Keratinocyte (primary cell): ENCODE results near the gene ACBD5. TPM values are rescaled to one million over a fixed set of nuclear protein-coding genes. Genes with fewer than 3 reads are reported as not detected.

Experiments
- DNase-seq: peaks from one replicate; pipeline ENCODE4 v3.0.0-alpha.2; 2011; ENCODE audit warnings: low read depth, missing footprints, low spot score
- FAIRE-seq: peaks from 2 replicates; lab custom pipeline; 2011; peaks lifted over from hg19 to GRCh38; lab: Jason Lieb, UNC
- H2AFZ ChIP-seq: 2 replicates; pipeline ENCODE4 v1.6.0; 2012; ENCODE audit warnings: low read length, control low read depth, inconsistent platforms; ENCODE audit not compliant: control insufficient read depth
- H3K27ac ChIP-seq: 2 replicates; pipeline ENCODE4 v1.5.1; 2011; ENCODE audit warnings: low read length; ENCODE audit not compliant: control insufficient read depth, insufficient read depth
- H3K27me3 ChIP-seq: 3 replicates; pipeline ENCODE4 v1.6.0; 2011; ENCODE audit warnings: low read length; ENCODE audit not compliant: control insufficient read depth, insufficient read depth; ENCODE audit errors: extremely low read depth
- H3K36me3 ChIP-seq, 2 experiments: 2 replicates in 1 of 2; 3 replicates in 1 of 2; pipeline ENCODE4 v1.5.1; 2011; ENCODE audit warnings: low read length in 2 of 2, mild to moderate bottlenecking in 1 of 2; ENCODE audit not compliant: control insufficient read depth in 2 of 2, insufficient read depth in 2 of 2; ENCODE audit errors: extremely low read depth in 1 of 2
- H3K4me1 ChIP-seq: 3 replicates; pipeline ENCODE4 v1.5.1; 2011; ENCODE audit warnings: low read length; ENCODE audit not compliant: control insufficient read depth, insufficient read depth; ENCODE audit errors: extremely low read depth
- H3K4me2 ChIP-seq: 3 replicates; pipeline ENCODE4 v1.6.0; 2011; ENCODE audit warnings: low read depth, low read length; ENCODE audit not compliant: control insufficient read depth, insufficient read depth; ENCODE audit errors: extremely low read depth
- H3K4me3 ChIP-seq, 3 experiments: fragments of 200-600 bp in 1 of 3; sonication (generic) in 1 of 3; 2 replicates in 2 of 3; 3 replicates in 1 of 3; pipeline ENCODE4 v1.5.1; 2011 to 2016; ENCODE audit warnings: low read length in 3 of 3, mild to moderate bottlenecking in 3 of 3, control low read depth in 2 of 3, inconsistent platforms in 1 of 3, low read depth in 1 of 3, mixed read lengths in 1 of 3, mixed run types in 1 of 3, moderate library complexity in 1 of 3; ENCODE audit not compliant: control insufficient read depth in 2 of 3, insufficient read depth in 2 of 3; ENCODE audit errors: extremely low read depth in 1 of 3
- H3K79me2 ChIP-seq: 2 replicates; pipeline ENCODE4 v1.6.0; 2012; ENCODE audit warnings: low read length; ENCODE audit not compliant: control insufficient read depth, insufficient read depth
- H3K9ac ChIP-seq: 3 replicates; pipeline ENCODE4 v1.6.0; 2011; ENCODE audit warnings: low read length; ENCODE audit not compliant: control insufficient read depth, insufficient read depth; ENCODE audit errors: extremely low read depth
- H3K9me1 ChIP-seq: 3 replicates; pipeline ENCODE4 v1.6.0; 2011; ENCODE audit warnings: low read length; ENCODE audit not compliant: control insufficient read depth, insufficient read depth; ENCODE audit errors: extremely low read depth
- H3K9me3 ChIP-seq: 2 replicates; pipeline ENCODE4 v1.5.1; 2012; ENCODE audit warnings: low read depth, low read length; ENCODE audit not compliant: control insufficient read depth
- H4K20me1 ChIP-seq: 3 replicates; pipeline ENCODE4 v1.6.0; 2011; ENCODE audit warnings: low read length; ENCODE audit not compliant: control insufficient read depth, insufficient read depth; ENCODE audit errors: extremely low read depth
- EZH2 ChIP-seq: IDR thresholded peaks from one replicate; pipeline ENCODE4 v1.6.1; 2012; ENCODE audit warnings: inconsistent platforms, mild to moderate bottlenecking, low read length, moderate library complexity
- dilution Hi-C: fragments of 300-500 bp; cut with MboI; formaldehyde crosslinking; loops from one replicate; pipeline ENCODE4 v1.7.0; 2020; ENCODE audit warnings: low sequenced_read_pairs; ENCODE audit not compliant: extremely low pct_ligation_motif_present
- polyA plus RNA-seq, 5 experiments: library from polyadenylated mRNA; depleted of rRNA in 3 of 5; stranded (reverse) in 3 of 5; stranded (forward) in 1 of 5; unstranded in 1 of 5; fragments of >200 nt; gene quantifications; 1 replicate in 1 of 5; 2 replicates in 3 of 5; 3 replicates in 1 of 5; pipeline versions ENCODE4 v1.2.1 to v1.2.3, GENCODE V29; 2011 to 2012; ENCODE audit warnings: missing spikeins in 2 of 5, low read depth in 1 of 5, low replicate concordance in 1 of 5
- TF ChIP-seq, protein P1 (sequence below), 3 experiments: IDR thresholded peaks in 1 of 3; conservative IDR thresholded peaks in 1 of 3; optimal IDR thresholded peaks in 1 of 3; 2 replicates in 2 of 3; 3 replicates in 1 of 3; pipeline versions ENCODE3 to v1.5.1; 2011; ENCODE audit warnings: low read length in 3 of 3, mild to moderate bottlenecking in 3 of 3, moderate library complexity in 2 of 3, control low read depth in 1 of 3, inconsistent platforms in 1 of 3; ENCODE audit not compliant: insufficient read depth in 2 of 3; ENCODE audit errors: extremely low read depth in 1 of 3

ACBD5 gene
- polyA plus RNA-seq, 1 donor (not counting 4 experiments of a cell fraction or from before 2014, with no cell fraction given), result 11.7 TPM

DNA sequence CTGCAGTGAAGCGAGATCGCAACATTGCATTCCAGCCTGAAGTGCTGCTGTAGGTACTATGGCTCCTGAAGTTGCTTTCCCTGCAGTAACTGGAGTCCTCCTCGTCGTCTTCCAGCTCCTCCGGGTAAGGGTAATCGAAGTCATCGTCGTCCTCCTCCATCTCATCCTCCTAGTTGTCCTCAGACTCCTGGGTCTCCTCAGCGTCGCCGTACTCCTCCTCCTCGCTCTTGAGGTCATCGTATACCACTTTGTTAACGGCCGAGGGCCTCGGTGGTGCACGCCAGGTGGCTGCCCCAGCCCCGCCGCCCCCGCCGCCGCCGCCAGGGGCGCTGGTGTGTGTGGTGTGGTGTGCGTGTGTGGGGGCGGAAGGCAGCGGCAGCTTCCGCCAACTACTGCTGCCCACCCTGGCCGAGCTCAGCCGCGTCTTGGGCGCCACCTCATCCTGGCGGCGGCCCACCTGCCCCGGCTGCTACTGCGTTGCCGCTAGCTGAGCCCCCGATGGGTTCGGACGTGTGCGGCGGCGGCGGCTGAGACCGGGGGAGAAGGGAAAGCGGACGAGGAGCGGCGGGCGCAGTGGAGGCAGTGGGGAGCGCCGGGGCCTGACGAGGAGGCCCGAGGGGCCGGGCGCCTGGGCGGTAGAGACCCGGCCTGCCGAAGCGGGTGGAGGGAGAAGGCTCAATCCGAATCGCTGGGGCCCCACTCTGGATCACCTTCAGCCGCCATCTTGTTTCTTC is 11.8 kb upstream of the ACBD5 start:
- H3K4me3 ChIP-seq, result peak overlapping the region; percentile 59 to 62 (median 61)
- no peaks in the 10 kb centered on the region for H4K20me1 ChIP-seq
- H3K4me1 ChIP-seq, result no peaks in the 10 kb centered on the region
- H3K9me1 ChIP-seq, result no peaks in the 10 kb centered on the region
- no peak for TF ChIP-seq EZH2
- TF ChIP-seq, protein P1, sequence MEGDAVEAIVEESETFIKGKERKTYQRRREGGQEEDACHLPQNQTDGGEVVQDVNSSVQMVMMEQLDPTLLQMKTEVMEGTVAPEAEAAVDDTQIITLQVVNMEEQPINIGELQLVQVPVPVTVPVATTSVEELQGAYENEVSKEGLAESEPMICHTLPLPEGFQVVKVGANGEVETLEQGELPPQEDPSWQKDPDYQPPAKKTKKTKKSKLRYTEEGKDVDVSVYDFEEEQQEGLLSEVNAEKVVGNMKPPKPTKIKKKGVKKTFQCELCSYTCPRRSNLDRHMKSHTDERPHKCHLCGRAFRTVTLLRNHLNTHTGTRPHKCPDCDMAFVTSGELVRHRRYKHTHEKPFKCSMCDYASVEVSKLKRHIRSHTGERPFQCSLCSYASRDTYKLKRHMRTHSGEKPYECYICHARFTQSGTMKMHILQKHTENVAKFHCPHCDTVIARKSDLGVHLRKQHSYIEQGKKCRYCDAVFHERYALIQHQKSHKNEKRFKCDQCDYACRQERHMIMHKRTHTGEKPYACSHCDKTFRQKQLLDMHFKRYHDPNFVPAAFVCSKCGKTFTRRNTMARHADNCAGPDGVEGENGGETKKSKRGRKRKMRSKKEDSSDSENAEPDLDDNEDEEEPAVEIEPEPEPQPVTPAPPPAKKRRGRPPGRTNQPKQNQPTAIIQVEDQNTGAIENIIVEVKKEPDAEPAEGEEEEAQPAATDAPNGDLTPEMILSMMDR (optimal IDR thresholded peaks at IDR 0.05 in 1 of 3, IDR thresholded peaks at IDR 0.05 in 1 of 3, conservative IDR thresholded peaks at IDR 0.05 in 1 of 3; ENCODE audit: extremely low read depth in 1 of 3, insufficient read depth in 2 of 3, low read length in 3 of 3), result peak in 2 of 3 experiments; percentile 53 to 71
- no peaks in the 10 kb centered on the region for H3K79me2 ChIP-seq
- H3K9me3 ChIP-seq, result no peaks in the 10 kb centered on the region
- H3K36me3 ChIP-seq, result no peaks in the 10 kb centered on the region
- H3K27ac ChIP-seq, result peak overlapping the region; percentile 56
- dilution Hi-C loops, result no loop called here
- FAIRE-seq (no peak), DNase-seq (no peak)
- H3K9ac ChIP-seq, result peak overlapping the region; percentile 83
- H3K27me3 ChIP-seq, result peaks cover 2% of the 10 kb centered on the region
- H3K4me2 ChIP-seq, result peak overlapping the region; percentile 63
- H2AFZ ChIP-seq, result peak overlapping the region; percentile 99

DNA sequence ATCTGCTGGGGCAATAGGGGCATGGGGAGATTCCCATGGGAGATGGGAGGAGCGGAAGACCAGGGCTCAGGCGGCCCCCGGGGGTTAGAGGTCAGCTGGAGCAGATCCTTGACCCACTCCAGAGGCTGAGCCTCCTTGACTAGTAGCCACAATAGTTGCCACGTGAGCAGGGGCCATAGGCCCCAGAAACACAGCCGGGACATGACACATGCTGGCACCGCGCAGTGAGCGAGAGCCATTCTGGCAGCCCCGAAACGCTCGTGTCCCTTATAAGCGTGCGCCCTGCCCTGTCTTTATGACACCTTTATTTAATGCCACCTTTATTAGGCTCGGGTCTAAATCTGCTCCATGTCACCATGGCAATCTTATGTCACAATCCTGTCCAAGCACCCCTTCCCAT is 11.0 kb upstream of the ACBD5 start:
- dilution Hi-C loops, result no loop called here
- no peaks in the 10 kb centered on the region for H3K9me3 ChIP-seq
- FAIRE-seq (no peak), DNase-seq (no peak)
- H3K4me1 ChIP-seq, result no peaks in the 10 kb centered on the region
- H3K36me3 ChIP-seq, result no peaks in the 10 kb centered on the region
- H3K9me1 ChIP-seq, result no peaks in the 10 kb centered on the region
- TF ChIP-seq, protein P1 (optimal IDR thresholded peaks at IDR 0.05 in 1 of 3, IDR thresholded peaks at IDR 0.05 in 1 of 3, conservative IDR thresholded peaks at IDR 0.05 in 1 of 3; ENCODE audit: extremely low read depth in 1 of 3, insufficient read depth in 2 of 3, low read length in 3 of 3), result no peak
- no peak for TF ChIP-seq EZH2
- H2AFZ ChIP-seq, result no peak overlapping the region
- no peak overlapping the region for H3K27ac ChIP-seq
- no peaks in the 10 kb centered on the region for H3K79me2 ChIP-seq
- H3K4me3 ChIP-seq, result no peak overlapping the region
- no peaks in the 10 kb centered on the region for H4K20me1 ChIP-seq
- no peak overlapping the region for H3K9ac ChIP-seq
- no peak overlapping the region for H3K4me2 ChIP-seq
- H3K27me3 ChIP-seq, result no peaks in the 10 kb centered on the region
